Posterior vena cava (tissue), 2 donors: Measurements from ENCODE around the gene CCT8. TPM values are rescaled to one million over a fixed set of nuclear protein-coding genes. Genes with fewer than 3 reads are reported as not detected.
A peak's percentile ranks its signal among the peaks of the same experiment; 100 is the strongest.

Source experiments
- DNase-seq: peaks from one replicate; pipeline ENCODE4 v3.0.0-alpha.2; 2020; ENCODE audit warnings: low spot score
- intact Hi-C, 2 donors: fragments of 100-400 bp; cut with DNase I; formaldehyde crosslinking; loops; one replicate each; pipeline versions ENCODE4 v1.14.1 to v1.14.2; 2022 to 2023
- long read RNA-seq, 2 donors: library from polyadenylated mRNA; unstranded; transcript quantifications; one replicate each; pipeline ENCODE4 v2.0.0, GENCODE V29; 2020 to 2021
- total RNA-seq, 2 donors: library from RNA; stranded (reverse); fragmentation: NEBNext Ultra II Directional; extraction: Animal tissue kit (Norgen Biotek cat#: 25700); gene quantifications; one replicate each; pipeline ENCODE4 v1.2.1, GENCODE V29; 2021
- donor health status: DM: yes; HTN: yes; CAD: no.
- donor health status: DM: yes; HTN: yes; CAD: no.

Gene CCT8
- 100 to 1,000 TPM in 1 of 2 donors, 10 to 100 TPM in 1; 82.2 to 108 TPM for total RNA-seq
- long read RNA-seq, donor 1, transcript CCT8-201 (15 exons, 2,005 nt), result major isoform, 35 of 42 reads
- long read RNA-seq, donor 1, partial matches to known transcripts, result 3 of 42 reads
- long read RNA-seq, donor 1, other reads (novel, unspliced or antisense), result 3 of 42 reads
- long read RNA-seq, donor 2, transcript CCT8-201 (15 exons, 2,005 nt), result major isoform, 425 of 477 reads
- long read RNA-seq, donor 2, partial matches to known transcripts, result 18 of 477 reads
- long read RNA-seq, donor 2, other reads (novel, unspliced or antisense), result 32 of 477 reads

- peak; percentile 100 for DNase-seq
- intact Hi-C loops, result no loop called here
These were observed at the start of gene CCT8 for GRCh38 chr21:29073222-29074006. TSS of gene CCT8 (minus strand) at chr21:29073648. CDS start at chr21:29073590, 58 bp downstream.

GRCh38 chr21:29121759-29122158 lies 48.3 kb upstream of the CCT8 start:
- intact Hi-C loops, result no loop called here
- no peak for DNase-seq

GRCh38 chr21:29117372-29117955 lies 44.0 kb upstream of the CCT8 start:
- intact Hi-C loops, result no loop called here
- DNase-seq, result no peak

GRCh38 chr21:29115899-29116298 lies 42.5 kb upstream of the CCT8 start:
- intact Hi-C loops, result no loop called here

GRCh38 chr21:29114765-29115500 lies 41.5 kb upstream of the CCT8 start:
- no peak for DNase-seq
- intact Hi-C loops, result no loop called here

More at GRCh38 chr21:29115899-29116298, 42.5 kb upstream of the CCT8 start:
- no peak for DNase-seq

- DNase-seq, result no peak
- intact Hi-C loops, result no loop called here
These were observed 31.8 kb upstream of the CCT8 start for GRCh38 chr21:29105218-29105617.

GRCh38 chr21:29104239-29104708 lies 30.8 kb upstream of the CCT8 start:
- intact Hi-C loops, result no loop called here

GRCh38 chr21:29102791-29103257 lies 29.4 kb upstream of the CCT8 start:
- intact Hi-C loops, result no loop called here

More at GRCh38 chr21:29104239-29104708, 30.8 kb upstream of the CCT8 start:
- DNase-seq, result no peak

GRCh38 chr21:29098156-29098555 lies 24.7 kb upstream of the CCT8 start:
- no peak for DNase-seq
- intact Hi-C loops, result loop anchor here in 1 of 2 donors (10.0 kb wide), 1 partner anchor 277 kb away; no protein-coding TSS in a partner anchor

More at GRCh38 chr21:29102791-29103257, 29.4 kb upstream of the CCT8 start:
- DNase-seq, result no peak

GRCh38 chr21:29096218-29097015 lies 23.0 kb upstream of the CCT8 start:
- intact Hi-C loops, result loop anchor here in 1 of 2 donors (10.0 kb wide), 1 partner anchor 278 kb away; no protein-coding TSS in a partner anchor
- no peak for DNase-seq

- DNase-seq, result no peak
- intact Hi-C loops, result loop anchor here (5.0 to 10.0 kb wide), 2 partner anchors 65 to 282 kb away; no protein-coding TSS in a partner anchor
These were observed 18.9 kb upstream of the CCT8 start for GRCh38 chr21:29092102-29092959.

- no peak for DNase-seq
- intact Hi-C loops, result loop anchor here (5.0 to 10.0 kb wide), 2 partner anchors 66 to 284 kb away; no protein-coding TSS in a partner anchor
These were observed 17.6 kb upstream of the CCT8 start for GRCh38 chr21:29091033-29091432.

GRCh38 chr21:29085106-29085752 lies 11.8 kb upstream of the CCT8 start:
- intact Hi-C loops, result loop anchor here in 1 of 2 donors (5.0 kb wide), 1 partner anchor 287 kb away; no protein-coding TSS in a partner anchor

GRCh38 chr21:29084372-29084771 lies 10.9 kb upstream of the CCT8 start:
- no peak for DNase-seq
- intact Hi-C loops, result no loop called here

More at GRCh38 chr21:29085106-29085752, 11.8 kb upstream of the CCT8 start:
- DNase-seq, result no peak

GRCh38 chr21:29083306-29083705 lies 9.9 kb upstream of the CCT8 start:
- intact Hi-C loops, result no loop called here
- no peak for DNase-seq

- intact Hi-C loops, result no loop called here
- DNase-seq, result no peak
These were observed 8.8 kb upstream of the CCT8 start for GRCh38 chr21:29082046-29082815.
